KG1 (cell line): ENCODE data around the gene HAT1.
"Not testable (repeated sequence)": the region's sequence is repeated elsewhere in the genome, so short reads cannot be mapped to it uniquely, and the experiment has no call there.

Experiments
- DNase-seq: peaks from one replicate; lab custom pipeline; 2025; lab: John Stamatoyannopoulos, UW

Gene HAT1, protein sequence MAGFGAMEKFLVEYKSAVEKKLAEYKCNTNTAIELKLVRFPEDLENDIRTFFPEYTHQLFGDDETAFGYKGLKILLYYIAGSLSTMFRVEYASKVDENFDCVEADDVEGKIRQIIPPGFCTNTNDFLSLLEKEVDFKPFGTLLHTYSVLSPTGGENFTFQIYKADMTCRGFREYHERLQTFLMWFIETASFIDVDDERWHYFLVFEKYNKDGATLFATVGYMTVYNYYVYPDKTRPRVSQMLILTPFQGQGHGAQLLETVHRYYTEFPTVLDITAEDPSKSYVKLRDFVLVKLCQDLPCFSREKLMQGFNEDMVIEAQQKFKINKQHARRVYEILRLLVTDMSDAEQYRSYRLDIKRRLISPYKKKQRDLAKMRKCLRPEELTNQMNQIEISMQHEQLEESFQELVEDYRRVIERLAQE

DNA sequence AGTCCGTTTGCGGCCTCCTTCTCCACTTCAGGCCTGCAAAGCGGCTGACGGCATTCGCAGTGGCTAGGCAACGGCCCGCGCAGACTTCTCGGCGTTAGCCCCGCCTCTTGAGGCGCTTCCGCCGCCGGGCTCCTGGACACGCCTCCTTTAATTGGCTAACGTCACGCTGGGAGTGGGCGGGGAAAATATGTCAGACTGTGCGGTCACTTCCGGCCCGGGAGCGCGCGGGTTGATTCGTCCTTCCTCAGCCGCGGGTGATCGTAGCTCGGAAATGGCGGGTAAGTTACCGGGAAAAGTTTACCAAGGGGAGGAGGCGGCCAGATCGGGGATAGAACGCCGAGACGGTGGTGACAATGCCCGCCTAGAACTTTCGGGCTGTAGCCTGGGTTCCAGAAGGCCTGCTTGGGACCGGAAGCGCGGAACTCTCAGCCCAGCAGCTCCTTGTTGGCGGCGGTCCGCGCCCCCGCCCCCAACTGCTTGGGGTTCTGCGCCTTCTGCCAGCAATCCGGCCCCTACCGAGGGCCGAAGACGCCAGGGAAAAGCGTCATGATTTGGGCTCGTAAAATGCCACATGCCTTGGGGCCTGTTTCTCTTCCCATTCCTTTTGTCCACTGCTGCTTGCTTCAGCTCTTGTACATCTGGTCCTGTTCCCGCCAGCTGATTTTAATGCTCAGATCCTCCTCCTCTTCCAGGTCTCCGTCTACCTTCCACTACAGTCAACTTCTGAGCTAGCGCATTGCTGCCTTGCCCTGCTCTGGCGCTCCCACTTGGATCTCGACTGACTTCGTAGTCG is at the start of gene HAT1:
HAT1 (plus strand) TSS at position 232 of the 793 bp plus-strand sequence; CDS start at position 272, 40 bp downstream.
- peak; percentile 97 for DNase-seq

DNA sequence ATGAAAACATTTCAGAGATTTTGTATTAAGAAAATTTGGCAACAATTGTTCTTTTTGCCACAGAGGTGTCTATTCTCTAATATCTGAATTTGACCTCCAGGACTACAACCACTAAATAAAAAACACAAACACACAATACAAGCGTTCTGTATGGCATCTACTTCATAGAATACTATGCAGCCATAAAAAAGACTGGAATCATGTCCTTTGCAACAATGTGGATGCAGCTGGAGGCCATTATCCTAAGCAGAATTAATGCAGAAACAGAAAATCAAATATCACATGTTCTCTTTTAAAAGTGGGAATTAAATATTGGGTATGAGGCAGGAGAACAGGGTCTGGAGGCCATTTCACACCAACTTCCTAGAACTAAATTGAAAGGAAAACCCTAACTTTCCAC is 47.7 kb upstream of the HAT1 start:
- DNase-seq = no peak

DNA sequence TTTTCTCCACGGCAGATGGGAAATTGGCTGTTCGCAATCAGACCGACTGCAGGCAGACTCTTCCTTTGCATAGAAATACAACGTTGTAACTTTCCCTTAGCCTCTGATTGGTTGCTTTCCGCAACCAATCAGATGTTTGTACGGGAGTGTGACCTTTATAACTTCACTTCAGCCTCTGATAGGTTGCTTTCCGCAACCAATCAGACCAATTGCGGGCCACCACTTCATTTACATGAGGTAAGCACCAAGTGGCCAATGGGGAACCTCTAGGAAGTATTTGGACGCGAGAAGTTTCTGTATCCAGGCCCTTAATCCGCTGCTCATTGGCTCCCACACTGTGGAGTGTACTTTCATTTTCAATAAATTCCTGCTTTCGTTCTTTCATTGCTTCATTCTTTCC is 47.3 kb upstream of the HAT1 start:
- no peak for DNase-seq

DNA sequence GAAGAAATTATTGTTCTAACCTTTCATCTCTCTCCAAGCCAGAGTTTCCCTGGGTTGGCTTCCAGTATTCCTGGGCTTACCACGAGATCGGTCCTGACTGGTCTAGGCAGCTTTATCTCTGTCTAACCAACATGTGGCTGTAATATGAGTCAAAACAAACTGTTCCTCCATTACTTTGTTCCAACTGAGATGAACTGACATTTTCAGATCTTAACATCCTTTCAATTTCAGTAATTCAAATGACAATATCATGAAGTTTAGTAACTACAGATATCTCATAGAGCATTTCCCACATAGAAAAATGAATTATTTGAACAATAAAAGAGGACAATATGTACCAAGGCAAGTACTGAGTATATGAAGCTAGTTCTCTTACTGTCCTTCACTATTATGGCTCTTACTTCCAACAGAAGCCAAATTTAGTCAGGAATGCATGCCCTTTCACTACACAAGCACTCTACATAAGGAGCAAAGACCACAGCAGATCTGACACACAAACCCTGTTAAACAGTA is 43.7 kb upstream of the HAT1 start:
- no peak for DNase-seq

DNA sequence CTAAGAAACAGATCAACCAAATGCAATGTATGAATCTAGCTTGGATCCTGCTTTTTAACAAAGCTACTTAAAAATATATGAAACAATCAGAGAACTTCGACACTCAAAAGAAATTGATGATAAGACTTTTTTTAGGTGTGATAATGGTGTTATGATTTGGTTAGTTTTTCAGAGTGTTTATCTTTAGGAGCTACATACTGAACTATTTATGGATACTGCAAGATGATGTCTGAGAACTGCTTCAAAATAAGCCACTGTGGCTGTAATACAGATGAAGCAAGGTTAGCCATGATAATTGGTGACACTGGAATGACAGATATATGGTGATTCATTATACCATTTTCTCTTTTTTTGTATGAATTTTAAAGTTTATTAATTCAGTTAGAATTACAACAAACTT is 42.4 kb upstream of the HAT1 start:
- no peak for DNase-seq

DNA sequence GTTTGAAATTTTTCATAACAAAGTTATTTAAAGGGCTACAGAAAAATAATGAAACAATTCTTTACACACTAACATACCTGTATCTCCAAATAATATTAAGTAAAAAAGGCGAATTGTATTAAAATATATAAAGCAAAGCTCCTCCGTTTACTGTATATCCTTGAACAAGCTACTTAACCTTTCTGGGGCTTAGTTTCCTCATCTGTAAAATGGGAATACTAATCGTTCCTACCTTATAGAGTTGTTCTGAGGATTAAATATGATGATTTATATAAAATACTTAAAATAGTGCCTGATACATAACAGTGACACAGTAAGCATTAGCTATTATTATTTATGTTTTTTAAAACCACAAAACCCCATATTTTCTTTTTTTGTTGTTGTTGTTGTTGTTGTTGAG is 41.5 kb upstream of the HAT1 start:
- DNase-seq = no peak

DNA sequence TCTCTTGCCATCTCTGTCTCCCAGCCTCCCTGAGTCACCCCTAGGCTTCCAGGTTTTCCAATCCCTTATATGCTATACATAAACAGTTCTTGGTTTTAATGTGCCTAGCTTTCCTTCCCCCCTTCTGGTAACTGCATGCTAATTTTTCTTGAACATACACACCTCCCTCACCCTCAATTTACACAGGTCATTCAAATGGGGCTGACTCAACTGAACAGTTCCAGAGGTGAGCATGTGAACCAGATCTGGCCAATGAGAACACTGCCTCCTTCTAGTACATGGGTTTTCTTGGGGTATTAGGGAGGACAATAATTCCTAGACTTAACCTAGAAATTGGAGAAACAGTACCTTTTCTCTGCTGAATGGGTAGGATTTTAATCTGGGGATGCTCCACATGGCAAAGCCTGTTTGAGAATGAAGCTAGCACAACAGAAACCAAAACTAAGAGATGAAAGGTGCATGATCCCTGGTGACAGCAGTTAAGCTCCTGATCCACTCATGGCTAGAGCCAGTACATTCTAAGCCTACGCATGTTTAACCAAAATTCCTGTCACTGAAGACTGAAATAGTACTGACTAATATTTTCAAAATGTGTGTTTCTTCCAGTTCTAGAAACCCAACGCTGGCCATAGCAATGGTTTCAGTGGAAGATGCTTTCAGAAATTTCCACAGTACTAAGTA is 40.0 kb upstream of the HAT1 start:
- no peak for DNase-seq

DNA sequence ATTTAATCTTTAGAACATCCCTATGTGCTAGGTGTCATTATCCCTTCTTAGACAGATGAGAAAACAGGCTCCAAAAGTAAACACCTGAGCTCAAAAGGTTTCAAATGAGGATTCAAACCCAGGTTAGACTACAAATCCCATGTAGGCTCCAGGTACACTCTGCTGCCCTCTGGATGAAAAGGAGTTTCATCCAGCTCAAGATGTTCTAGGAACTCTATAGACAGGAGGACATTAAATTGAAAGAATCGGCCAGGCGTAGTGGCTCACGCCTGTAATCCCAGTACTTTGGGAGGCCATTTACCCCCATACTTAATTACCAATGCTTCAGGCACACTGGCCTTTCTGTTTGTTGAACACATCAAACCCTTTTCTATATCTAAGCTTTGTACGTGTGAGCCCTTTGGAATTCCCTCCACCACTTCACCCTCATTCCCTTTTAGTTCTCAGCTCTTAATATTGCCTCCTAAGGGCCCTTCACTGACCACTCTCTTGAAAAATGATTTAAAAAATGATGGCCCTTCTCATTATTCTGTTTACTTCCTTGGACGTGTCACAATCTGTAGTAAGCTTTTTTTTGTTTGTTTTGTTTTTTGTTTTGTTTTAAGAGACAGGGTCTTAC is 38.9 kb upstream of the HAT1 start:
- no peak for DNase-seq

DNA sequence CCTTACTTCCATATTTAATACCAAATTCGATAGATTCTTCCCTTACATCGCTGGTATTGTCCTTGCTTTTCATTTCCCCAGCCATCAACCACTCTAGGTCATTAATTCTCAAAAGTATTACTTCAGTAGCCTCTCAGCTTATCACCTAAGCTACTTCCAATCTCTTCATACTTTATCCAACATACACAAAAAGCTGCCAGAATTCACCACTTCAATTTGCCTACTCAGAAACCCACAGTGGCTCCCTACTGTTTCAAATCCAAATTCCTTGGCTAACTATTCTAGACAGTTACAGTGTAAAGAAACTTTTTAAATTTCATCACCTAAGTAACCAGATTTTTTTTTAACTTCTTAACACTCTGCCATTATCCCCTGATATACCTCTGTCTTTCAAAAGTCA is 32.9 kb upstream of the HAT1 start:
- DNase-seq = no peak

DNA sequence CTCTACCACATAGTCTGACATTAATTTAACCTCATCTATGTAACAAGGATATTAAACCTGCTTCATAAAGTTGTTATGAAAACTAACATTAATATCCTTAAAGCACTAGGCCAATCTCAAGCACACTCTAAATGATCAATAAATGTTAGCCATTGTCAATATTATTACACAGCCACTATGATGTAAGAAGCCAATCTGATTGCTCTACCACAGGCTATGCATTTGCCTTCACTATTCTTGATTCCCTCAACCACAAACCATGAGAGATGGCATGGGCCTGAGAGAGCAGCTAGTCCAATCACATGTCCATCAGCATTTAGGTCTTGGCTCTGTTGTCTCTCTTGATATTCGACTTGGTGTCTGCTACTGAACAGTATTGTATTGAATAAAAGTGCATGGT is 32.5 kb upstream of the HAT1 start:
- no peak for DNase-seq

DNA sequence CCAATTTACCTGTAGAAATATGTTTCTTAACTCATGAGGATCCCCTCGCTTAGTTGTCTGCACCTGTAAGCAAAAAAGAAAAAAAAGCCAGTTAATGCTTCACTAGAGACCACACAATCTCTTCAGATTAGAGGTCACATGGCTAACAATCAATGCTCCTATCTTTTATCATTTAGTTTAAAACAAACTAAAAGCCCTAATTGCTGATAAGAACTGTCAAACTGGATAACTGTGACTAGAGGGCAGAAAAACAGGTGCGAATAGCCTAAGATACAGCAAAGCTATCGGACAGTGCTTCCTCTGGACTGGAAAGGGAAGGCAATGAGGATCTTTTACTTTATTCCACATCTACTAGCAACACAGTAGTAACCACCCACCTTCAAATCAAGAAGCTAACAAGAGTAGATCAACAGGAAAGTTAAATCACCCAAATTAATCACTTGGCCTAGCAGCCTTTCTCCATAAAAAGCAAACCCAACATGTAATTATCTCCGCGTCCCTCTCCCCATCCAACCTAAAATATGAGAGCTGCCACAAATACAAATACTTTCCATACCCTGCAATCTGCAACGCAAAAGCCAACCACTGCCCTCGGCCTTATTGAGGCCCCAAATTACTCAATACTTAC is 29.0 kb upstream of the HAT1 start:
- no peak for DNase-seq

DNA sequence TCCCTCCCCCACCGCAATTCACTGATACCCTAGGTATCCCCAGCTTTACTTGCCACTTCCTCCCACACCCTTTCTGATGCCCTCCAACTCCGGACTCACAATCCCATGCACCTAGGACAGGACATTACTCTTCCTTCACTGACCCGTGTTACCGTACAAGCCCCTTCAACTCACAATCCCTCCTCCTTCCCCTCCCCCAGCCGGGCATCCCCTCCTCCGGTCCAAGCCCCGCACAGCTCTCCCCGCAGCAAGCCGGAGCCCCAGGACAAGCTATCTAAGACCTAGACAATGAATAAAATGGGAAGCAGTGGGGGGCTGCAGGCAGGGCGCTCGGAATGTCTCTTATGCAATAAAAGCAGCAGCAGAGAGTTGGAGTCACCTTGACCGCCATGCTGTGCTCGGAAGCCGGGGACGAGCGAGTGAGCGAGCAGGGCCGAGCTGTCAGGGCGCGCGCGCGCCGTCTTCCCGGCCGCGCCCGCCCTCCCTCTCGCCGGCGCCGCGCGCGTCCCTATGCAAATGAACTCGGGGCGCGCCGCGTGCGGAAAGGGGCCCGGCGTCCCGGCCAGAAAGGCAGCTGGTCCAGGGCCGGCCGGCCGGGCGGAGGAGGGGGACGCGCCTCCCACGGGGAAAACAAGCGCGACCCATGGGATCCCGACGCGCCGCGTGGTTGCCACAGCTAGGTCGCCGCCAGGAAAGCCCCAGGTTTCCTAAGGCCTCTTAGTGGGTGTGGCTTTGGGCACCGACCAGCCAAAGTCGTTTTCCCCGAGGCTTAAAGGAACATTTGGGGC is 28.2 kb upstream of the HAT1 start, which contains the start of gene SLC25A12:
SLC25A12 (minus strand) TSS at position 421 of the 788 bp plus-strand sequence; CDS start at position 391, 30 bp downstream.
- DNase-seq = peak; percentile 89

DNA sequence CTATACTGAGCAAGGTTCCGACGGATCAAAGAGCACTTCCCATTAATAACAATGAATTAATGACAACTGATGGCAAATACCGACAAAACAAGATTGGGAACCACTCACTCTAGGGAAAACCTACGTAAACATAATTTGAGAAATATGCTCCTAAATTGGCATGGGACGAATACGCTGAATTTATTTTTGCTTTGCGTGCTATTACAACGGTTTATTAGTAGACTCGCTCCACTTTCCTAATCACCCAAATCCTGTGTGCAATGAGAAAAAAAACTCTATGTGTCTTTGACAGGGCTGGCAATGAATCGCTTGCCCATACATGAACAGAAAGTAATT is 27.7 kb upstream of the HAT1 start:
- no peak for DNase-seq

DNA sequence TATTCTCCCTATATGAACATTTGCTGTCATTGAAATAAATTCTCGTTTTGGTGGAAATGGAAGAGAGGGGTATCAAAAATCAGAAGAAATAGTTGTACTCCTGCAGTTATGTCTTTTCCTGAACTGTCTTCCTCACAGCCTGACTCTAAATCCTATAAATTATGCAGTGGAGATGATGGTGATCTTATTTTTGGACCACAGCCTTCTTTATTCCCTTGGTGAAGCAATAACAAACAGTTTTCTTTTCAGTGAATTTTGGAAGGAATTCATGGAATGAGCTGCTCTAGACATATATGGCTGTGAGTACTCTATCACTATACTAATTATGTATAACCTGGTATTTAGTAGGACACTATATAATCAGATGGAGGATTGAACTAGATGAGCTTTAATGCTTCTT is 26.5 kb upstream of the HAT1 start:
- DNase-seq = no peak

DNA sequence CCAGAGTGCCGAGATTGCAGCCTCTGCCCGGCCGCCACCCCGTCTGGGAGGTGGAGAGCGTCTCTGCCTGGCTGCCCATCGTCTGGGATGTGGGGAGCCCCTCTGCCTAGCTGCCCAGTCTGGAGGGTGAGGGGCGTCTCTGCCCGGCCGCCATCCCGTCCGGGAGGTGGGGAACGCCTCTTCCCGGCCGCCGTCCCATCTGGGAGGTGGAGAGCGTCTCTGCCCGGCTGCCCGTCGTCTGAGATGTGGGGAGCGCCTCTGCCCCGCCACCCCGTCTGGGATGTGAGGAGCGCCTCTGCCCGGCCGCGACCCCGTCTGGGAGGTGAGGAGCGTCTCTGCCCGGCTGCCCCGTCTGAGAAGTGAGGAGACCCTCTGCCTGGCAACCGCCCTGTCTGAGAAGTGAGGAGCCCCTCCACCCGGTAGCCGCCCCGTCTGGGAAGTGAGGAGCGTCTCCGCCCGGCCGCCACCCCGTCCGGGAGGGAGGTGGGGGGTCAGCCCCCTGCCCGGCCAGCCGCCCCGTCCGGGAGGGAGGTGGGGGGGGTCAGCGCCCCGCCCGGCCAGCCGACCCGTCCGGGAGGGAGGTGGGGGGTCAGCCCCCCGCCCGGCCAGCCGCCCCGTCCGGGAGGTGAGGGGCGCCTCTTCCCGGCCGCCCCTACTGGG is 22.5 kb upstream of the HAT1 start:
- not testable (repeated sequence) for DNase-seq

DNA sequence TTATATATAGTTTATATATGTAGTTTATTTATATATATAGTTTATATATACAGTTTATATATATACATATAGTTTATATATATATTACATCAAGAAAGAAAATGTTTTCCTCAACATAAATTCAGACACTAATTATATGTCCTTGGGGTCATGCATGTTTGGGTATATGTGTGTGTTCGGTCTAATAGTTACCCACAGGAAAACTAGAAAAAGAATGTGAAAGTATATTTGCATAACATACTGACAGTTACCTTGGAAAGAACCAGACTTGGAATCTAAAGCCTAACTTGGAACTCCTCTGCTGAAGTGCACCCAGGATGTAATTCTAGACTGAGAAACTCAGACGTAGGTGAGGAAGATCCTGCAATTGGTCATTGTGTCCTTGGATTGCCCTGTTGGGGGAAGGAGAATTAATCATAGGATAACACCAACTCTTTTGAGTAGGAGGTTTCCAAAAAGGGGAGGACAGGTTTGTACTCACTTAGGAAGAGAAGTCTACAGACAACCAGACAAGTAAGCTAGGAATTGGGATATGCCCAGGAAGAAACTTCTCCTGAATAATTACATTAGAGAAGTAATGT is 19.3 kb upstream of the HAT1 start:
- DNase-seq = no peak

DNA sequence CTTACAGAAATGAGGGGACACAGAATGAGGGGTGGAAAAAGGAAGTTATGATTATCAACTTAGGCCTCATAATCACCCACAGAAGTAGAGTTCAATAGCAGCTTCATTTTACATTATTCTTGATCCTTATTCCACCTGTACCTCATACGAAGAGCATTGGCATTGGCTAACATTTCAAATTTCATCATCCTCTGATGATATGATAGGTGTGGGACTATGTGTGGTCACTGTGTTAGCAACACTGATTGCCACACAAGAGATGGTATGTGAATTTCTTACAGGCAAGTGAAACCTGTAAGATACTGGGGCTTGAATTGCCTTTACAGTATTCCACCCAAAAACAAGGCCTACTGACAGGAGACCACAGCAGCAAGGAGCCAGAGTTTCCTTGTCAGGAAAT is 14.0 kb upstream of the HAT1 start:
- no peak for DNase-seq

DNA sequence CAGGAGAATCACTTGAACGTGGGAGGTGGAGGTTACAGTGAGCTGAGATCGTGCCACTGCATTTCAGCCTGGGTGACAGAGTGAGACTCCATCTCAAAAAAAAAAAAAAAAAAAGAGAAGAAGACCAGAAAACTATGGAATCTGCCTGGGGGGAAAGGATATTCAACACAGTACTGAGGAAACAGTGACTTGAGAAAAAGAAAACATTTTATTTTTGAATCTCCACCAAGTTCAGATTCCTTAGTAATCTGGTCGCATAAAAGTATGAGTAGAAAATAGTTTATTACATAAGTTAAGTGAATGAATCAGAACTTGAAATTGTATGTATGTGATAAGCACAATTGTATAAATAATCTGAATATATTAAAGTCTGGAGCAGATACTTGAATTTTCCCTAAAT is 13.0 kb upstream of the HAT1 start:
- DNase-seq = no peak

DNA sequence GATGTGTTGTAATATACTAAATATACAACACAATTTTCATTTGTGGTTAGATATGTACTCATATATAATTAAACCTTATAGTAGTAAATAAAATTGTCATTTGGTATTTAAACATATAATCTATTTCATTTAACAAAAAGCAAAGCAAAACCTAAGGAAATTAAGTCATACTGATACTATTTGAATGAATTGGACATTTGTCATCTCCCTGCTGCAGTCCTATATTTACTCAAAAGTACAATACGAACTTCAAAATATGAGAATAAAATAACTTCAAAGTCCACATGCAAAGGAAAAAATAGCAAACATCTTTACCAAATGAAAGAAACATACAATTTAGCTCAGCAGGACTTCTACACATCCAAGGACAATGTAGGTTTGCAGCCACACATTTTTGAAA is 11.8 kb upstream of the HAT1 start:
- DNase-seq = no peak

DNA sequence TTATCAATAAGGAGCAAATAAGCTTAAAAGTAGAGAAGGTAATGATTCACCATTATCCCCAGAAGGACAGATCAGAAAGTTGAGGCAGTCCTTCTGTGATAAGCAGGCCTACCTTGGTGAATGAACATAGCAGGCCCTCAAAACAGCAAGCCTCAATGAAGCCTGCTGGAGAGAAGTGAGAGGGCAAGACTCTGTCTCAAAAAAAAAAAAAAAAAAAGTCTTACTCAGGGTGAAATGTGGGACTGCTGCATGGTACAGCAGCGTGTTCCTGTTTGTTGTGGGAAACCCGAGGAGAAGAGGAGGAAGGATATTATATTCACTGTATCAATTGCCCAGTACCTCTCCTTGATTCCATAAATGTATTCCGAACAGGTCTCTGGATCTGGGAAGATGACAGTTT is 8.7 kb upstream of the HAT1 start:
- no peak for DNase-seq
